Measurements from ENCODE around the gene ANKH. TPM values are rescaled to one million over a fixed set of nuclear protein-coding genes. Genes with fewer than 3 reads are reported as not detected.

The ANKH gene
- total and polyA plus RNA-seq, 2 of the 13 experiments (the other 11 are each of a cell fraction or from before 2014, with no cell fraction given), result 25.0 to 36.0 TPM

- TF ChIP-seq MTERF4 (CRISPR knock-in tag; IDR thresholded peaks at IDR 0.05) (no peak), MTA1 (CRISPR knock-in tag; IDR thresholded peaks at IDR 0.05; ENCODE audit: borderline replicate concordance) (peak; percentile 89), ZNF572 (CRISPR knock-in tag; IDR thresholded peaks at IDR 0.05) (0 out of 2 replicates have a peak, but pooled peaks have one; percentile 22), ATAD3A (CRISPR knock-in tag; IDR thresholded peaks at IDR 0.05) (no peak), ZNF589 (CRISPR knock-in tag; conservative IDR thresholded peaks at IDR 0.05) (peak; percentile 76; the same call in 1 of the 2 replicates), MED13 (CRISPR knock-in tag; IDR thresholded peaks at IDR 0.05) (peak; percentile 58; the same call in 1 of the 2 replicates), FOXC1 (CRISPR knock-in tag; IDR thresholded peaks at IDR 0.05; ENCODE audit: borderline replicate concordance) (peak; percentile 38; the same call in 1 of the 2 replicates), STAT6 (CRISPR knock-in tag; IDR thresholded peaks at IDR 0.05; ENCODE audit: borderline replicate concordance) (no peak), SKI (IDR thresholded peaks at IDR 0.05; ENCODE audit: partially characterized antibody) (peak; percentile 99), KDM6A (CRISPR knock-in tag; IDR thresholded peaks at IDR 0.05; ENCODE audit: low read depth) (peak; percentile 84), ZNF143 (CRISPR knock-in tag; IDR thresholded peaks at IDR 0.05) (peak; percentile 24; the same call in 1 of the 2 replicates), NCOA2 (CRISPR knock-in tag; IDR thresholded peaks at IDR 0.05) (peak; percentile 95), BORCS8-MEF2B (CRISPR knock-in tag; IDR thresholded peaks at IDR 0.05) (peak; percentile 60; the same call in 1 of the 2 replicates), MIER2 (CRISPR knock-in tag; IDR thresholded peaks at IDR 0.05) (peak; percentile 72; the same call in 1 of the 2 replicates), SP140L (CRISPR knock-in tag; IDR thresholded peaks at IDR 0.05; ENCODE audit: borderline replicate concordance) (0 out of 2 replicates have a peak, but pooled peaks have one; percentile 55), NFIC (IDR thresholded peaks at IDR 0.05; ENCODE audit: low read length) (peak; percentile 86), ASH2L (IDR thresholded peaks at IDR 0.05; ENCODE audit: insufficient read length, low read depth, low read length) (peak; percentile 93), FOXP1 (IDR thresholded peaks at IDR 0.05) (no peak), FOXP1 (CRISPR knock-in tag; IDR thresholded peaks at IDR 0.05) (peak; percentile 67), CHD2 (IDR thresholded peaks at IDR 0.05; ENCODE audit: low read depth, low read length) (peak; percentile 61; the same call in 1 of the 2 replicates), ZNF263 (CRISPR knock-in tag; IDR thresholded peaks at IDR 0.05) (peak; percentile 47; the same call in 1 of the 2 replicates), ZFY (CRISPR knock-in tag; IDR thresholded peaks at IDR 0.05) (peak; percentile 72), ZNF816 (CRISPR knock-in tag; IDR thresholded peaks at IDR 0.05; ENCODE audit: borderline replicate concordance) (no peak), ZBTB38 (CRISPR knock-in tag; IDR thresholded peaks at IDR 0.05) (peak; percentile 57; the same call in 1 of the 2 replicates), PITX1 (CRISPR knock-in tag; IDR thresholded peaks at IDR 0.05) (peak; percentile 78; the same call in 1 of the 2 replicates), FOXJ3 (CRISPR knock-in tag; IDR thresholded peaks at IDR 0.05; ENCODE audit: borderline replicate concordance) (peak; percentile 67; the same call in 1 of the 2 replicates), ZNF264 (CRISPR knock-in tag; IDR thresholded peaks at IDR 0.05) (peak; percentile 69), ZNF256 (CRISPR knock-in tag; conservative IDR thresholded peaks at IDR 0.05) (0 out of 2 replicates have a peak, but pooled peaks have one; percentile 33), IRF1 (CRISPR knock-in tag; IDR thresholded peaks at IDR 0.05; ENCODE audit: low read depth) (no peak), NR2F2 (IDR thresholded peaks at IDR 0.05; ENCODE audit: borderline replicate concordance, low read depth) (peak; percentile 88)
These were observed 143.1 kb downstream of the ANKH start (continued) for GRCh38 chr5:14728459-14728938.
